GM19328 (cell line): ENCODE data around the gene HIRA.
A peak's percentile ranks its signal among the peaks of the same experiment; 100 is the strongest.

ENCODE experiments used
- ATAC-seq: cut with Tn5 transposase; IDR thresholded peaks from one replicate; pipeline ENCODE4 v1.9.1; 2021; ENCODE audit warnings: mild to moderate bottlenecking, moderate library complexity; ENCODE audit not compliant: unreplicated experiment

Gene HIRA

DNA sequence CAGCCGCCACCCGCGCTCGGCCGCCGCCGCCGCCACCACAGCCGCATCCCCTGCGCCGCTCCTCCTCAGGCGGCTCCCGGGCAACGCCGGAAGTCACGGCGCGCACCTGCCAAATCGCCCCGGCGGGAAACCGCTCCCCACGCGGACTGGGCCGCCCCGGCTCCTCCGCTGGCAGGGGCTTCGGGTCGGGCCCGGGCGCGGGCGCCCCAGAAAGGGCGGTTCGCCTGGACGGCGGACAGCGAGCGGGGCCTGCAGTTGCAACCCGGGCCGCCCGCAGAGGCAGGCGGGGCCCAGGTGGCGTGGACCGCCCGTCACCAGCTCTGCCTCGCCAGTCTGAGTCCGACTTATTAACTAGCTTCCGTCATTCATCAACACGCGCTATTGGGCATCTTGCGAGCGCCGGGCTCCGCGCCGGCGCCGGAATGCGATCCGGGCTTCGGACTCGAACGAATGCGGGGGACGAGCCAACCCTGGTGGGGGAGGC, at the start of gene HIRA:
Gene HIRA, minus strand, starts transcription at position 85 of the 484 bp plus-strand sequence. CDS start 257 bp downstream, outside the sequence.
- peak; percentile 33 for ATAC-seq

DNA sequence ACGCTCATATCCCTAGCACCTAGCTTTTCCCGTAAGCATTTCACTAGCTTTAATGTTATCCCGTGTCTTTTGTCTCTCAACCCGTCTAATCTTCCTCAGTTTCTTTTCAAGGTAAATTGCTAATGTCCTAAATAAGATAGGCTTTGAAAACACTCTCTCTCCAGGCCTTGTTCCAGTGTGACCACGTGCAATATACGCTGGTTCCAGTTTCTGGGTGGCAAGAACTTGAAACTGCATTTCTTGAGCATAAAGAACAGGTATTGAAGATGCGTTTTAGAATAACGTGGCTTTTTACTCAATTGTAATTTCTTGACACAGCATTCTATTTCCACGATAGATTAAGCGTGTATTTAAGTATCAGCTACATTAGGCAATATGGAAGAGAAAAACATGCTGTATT, 49.3 kb upstream of the HIRA start:
- no peak for ATAC-seq

GRCh38 chr22:19480173-19480568, 48.6 kb upstream of the HIRA start:
- ATAC-seq, result no peak

DNA sequence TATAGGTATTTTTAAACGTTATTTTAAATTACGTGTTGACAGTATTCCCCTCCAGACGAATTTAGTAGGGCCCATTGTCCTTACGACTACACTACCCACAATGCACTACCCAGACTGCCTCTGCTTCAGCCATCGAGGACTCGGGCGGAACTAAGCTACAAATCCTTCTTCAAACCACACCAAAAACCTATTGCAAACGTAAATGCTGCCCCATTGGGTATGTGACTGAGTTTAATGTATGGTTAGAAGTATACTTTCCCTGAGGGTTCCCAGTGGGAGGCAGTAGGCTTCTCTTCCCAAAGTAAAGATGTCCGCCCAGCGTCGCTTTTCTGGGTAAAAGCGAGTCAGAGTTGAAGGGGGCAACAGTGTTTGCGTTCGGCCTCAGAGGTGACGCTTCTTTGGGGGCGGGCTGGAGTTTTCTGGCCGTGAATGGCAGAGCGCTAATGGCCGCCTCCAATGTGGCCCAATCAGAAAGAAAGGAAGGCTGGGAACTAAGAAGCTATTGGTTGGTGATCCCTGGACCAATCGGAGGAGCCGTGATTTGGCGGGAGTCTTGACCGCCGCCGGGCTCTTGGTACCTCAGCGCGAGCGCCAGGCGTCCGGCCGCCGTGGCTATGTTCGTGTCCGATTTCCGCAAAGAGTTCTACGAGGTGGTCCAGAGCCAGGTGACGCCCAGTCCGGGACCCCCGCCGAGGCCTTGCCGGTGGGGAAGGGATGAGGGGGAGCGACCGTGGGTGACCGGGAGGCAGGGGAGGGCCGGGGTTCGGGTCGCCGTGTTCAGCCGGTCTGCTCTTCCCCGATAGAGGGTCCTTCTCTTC, 48.0 kb upstream of the HIRA start, which contains the start of gene CDC45:
Gene CDC45, plus strand, starts transcription at position 566 of the 818 bp plus-strand sequence. Its CDS starts 49 bp downstream, at position 615.
- ATAC-seq, result peak; percentile 81

GRCh38 chr22:19478901-19479354, 47.4 kb upstream of the HIRA start, which contains the start of gene UFD1:
Gene UFD1 (minus strand): TSS chr22:19479193. CDS start chr22:19479085, 108 bp downstream.
- ATAC-seq, result peak; percentile 35

- no peak for ATAC-seq
Measured at GRCh38 chr22:19478045-19478900, 46.7 kb upstream of the HIRA start.

DNA sequence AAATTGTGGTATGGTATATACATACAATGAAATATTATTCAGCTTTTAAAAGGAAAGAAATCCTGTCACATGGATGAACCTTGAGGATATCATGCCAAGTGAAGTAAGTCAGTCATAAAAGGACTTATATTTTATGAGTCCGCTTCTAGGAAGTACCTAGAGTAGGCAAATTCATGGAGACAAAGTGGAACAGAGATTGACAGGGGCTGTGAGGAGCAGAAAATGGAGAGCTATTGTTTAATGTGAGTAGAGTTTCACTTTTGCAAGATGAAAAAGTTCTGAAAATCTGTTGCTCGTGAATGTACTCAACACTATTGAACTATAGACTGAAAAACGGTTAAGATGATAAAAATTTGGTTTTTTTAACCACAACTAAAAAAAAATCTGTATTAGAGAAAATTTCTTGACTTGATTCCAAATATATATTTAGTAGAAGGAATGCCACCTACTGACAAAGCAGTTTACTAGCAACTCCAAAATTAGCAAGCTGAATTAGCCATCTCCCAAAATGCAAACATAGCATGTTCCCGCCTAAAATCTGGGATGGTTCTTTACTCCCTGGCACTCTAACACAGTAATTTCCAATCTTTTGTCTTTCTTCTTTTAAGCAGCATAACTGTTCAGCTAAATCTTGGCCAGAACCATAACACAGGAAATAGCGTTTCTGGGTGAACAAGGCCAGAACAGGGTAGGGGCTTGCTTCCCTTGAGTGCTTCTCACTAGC, 46.0 kb upstream of the HIRA start:
- ATAC-seq, result no peak

GRCh38 chr22:19476023-19476422, 44.5 kb upstream of the HIRA start:
- no peak for ATAC-seq

GRCh38 chr22:19473578-19473977, 42.0 kb upstream of the HIRA start:
- ATAC-seq, result no peak

GRCh38 chr22:19472233-19472632, 40.7 kb upstream of the HIRA start:
- no peak for ATAC-seq

DNA sequence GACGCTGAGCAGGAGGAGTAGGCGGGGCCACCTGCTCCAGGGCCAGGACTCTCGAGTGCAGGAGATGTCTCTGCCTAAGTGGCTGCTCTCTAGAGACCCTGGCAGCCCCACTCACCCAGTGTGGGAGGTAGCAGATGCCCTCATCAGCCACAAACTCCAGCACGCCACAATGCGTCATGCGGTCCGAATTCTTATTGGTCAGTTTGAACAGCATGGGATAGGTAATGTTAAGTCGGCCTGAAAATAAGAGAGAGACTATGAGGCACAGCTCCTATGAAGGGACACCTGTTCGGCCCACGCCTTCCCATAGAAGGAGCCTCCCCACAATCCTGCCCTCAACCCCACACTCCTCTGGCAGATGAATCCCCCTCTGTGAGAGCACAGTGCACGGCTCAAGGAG, 40.0 kb upstream of the HIRA start:
- no peak for ATAC-seq

DNA sequence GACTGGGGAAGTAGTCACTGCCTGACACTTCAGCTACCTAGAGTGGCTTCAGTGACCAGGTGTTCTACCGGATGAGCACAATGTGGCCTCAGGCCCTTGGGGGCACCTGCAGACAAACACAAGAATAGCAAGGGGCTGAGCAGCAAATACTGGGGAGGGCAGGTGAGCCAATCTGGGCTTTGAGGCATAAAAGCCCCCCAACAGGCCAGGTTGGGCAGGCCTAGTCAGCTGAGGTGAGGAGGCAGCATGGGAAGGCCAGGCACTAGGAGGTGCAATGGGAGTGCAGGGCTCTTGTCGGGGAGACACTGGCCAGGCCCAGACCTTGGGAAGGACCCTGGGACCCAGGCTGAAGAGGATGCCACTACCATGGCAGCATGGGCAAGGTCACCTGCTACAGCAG, 38.5 kb upstream of the HIRA start:
- ATAC-seq, result no peak

DNA sequence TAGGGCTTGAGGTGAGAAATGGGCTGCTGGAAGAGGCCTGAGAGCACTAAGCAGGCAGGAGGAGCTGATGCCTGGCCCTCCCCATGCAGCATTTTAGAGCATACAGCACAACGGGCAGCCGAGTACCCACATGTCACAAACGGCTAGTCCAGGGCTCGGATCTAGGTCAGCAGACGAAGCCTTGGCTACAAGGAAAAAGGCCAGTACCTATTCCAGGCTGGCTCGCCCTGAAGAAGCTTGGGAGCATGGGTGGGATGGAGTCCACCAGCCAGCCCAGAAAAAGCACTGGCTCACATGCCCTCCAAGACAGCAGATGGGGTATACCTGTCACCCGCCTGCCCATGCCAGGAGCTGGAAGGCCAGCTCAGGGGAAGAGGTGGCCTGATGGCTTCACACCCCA, 37.9 kb upstream of the HIRA start:
- ATAC-seq, result no peak

- ATAC-seq, result no peak
Measured at GRCh38 chr22:19467912-19468311, 36.4 kb upstream of the HIRA start.

GRCh38 chr22:19466848-19467752, 35.6 kb upstream of the HIRA start:
- no peak for ATAC-seq

GRCh38 chr22:19466126-19466716, 34.7 kb upstream of the HIRA start:
- ATAC-seq, result no peak

DNA sequence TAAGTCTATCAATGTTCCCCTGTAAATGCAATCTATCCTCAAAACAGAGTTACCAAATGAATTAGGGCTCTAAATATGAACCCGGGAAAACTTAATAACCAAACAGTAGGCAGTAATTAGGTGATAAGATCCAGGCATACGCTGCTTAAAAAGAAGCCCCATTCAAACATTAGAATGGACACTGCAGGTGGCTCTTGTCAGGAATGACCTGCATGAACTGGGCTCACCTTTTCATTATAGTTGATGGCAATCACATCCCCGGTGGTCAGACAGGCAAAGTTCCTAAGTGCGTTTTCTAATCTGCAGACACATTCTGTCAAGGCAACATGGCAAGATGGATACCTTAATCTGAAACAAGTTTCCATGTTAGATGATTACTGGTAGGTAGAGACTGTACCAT, 33.4 kb upstream of the HIRA start:
- ATAC-seq, result no peak

DNA sequence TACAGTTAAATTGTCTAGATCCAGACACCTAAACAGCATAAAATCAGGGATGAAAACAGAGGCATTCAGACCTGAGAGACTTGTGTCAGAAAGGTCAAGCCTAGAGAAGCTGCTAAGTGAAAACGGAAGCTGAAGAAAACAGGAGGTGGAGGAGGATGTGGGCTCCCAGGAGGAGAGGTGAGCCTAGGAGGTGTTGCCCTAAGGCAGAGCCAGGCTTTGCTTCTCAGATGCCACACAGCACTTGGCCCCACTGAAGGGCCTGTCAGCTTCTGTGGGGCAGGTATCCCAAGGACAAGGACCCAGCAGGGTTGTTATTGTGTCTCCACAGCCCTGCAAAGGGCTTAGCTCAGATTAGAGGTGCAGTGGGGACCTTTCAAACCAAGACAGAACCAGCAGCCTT, 33.0 kb upstream of the HIRA start:
- ATAC-seq, result no peak
